GM21717 (cell line): ENCODE data around the gene PER1.

Experiments
- ATAC-seq: cut with Tn5 transposase; IDR thresholded peaks from one replicate; pipeline ENCODE4 v1.9.1; 2021; ENCODE audit warnings: mild to moderate bottlenecking, moderate library complexity; ENCODE audit not compliant: unreplicated experiment

Gene PER1

DNA sequence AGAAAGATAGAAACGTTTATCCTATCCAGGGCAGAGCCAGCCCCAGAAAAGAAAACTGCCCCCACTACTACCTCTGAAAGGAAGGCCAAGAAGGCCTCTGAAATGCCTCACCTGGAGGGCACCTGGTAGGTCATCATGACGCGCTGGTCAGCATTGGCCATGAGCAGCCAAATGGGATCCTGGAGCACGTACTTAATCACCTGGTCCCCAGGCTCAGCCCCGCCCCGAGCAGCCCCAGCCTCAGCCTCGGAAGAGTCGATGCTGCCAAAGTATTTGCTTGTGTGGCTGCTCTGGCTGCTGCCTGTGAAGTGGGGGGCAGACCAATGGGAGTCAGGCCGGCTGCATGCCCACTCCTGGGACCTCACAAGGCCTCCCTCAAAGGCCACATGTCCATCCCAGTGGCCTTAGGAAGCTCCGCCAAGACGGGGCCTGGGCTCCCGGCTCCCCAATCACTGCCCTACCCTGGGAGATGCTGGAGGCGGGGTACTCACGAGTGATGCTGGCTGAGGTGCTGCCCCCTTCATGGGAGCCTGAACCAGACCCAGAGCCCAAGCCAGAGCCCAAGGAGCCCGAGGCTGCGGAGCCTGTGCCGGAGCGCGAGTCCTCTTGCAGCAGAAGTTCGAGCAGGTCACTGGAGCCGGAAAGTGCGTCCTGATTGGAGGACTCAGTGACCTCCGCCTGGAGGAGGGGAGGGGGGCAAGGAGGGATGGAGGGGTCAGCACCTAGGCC lies 9.9 kb downstream of the PER1 start:
- ATAC-seq = no peak

DNA sequence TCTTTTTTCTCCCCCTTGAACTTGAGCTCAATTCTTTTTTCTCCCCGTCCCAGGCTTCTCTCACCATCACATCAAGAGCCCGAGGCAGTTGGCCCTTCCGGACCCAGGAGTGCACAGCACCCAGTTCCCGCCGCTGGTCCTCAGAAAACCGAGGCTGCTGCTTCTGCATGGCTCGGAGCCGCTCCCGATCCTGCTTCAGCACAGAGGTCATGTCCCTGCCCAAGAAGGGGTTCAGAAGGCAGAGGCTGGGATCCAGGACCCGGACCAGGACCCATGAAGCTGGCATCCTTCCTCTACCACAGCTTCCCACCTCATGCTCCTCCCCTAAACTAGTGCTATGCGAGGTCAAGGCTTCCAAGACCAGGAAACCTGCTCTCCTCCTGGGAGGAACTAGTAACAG lies 10.5 kb downstream of the PER1 start:
- no peak for ATAC-seq

DNA sequence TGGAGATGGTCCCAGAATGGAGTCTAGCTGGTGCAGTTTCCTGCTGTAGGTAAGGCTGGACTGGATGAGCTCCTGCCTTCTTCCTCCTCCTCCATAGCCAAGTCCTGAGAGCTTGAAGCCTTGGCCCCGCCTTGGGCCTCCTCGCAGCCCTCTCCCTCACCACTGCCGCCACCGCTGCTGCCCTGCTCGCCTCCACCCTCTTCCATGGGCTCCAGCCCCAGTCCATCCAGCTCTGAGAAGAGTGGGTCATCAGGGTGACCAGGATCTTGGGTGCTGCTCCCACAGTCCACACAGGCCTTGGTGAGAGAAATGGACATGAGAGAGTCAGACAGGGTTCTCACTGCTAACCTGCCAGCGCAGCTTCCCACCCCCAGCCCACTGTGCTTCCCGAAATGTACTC lies 11.2 kb downstream of the PER1 start:
- ATAC-seq = no peak

DNA sequence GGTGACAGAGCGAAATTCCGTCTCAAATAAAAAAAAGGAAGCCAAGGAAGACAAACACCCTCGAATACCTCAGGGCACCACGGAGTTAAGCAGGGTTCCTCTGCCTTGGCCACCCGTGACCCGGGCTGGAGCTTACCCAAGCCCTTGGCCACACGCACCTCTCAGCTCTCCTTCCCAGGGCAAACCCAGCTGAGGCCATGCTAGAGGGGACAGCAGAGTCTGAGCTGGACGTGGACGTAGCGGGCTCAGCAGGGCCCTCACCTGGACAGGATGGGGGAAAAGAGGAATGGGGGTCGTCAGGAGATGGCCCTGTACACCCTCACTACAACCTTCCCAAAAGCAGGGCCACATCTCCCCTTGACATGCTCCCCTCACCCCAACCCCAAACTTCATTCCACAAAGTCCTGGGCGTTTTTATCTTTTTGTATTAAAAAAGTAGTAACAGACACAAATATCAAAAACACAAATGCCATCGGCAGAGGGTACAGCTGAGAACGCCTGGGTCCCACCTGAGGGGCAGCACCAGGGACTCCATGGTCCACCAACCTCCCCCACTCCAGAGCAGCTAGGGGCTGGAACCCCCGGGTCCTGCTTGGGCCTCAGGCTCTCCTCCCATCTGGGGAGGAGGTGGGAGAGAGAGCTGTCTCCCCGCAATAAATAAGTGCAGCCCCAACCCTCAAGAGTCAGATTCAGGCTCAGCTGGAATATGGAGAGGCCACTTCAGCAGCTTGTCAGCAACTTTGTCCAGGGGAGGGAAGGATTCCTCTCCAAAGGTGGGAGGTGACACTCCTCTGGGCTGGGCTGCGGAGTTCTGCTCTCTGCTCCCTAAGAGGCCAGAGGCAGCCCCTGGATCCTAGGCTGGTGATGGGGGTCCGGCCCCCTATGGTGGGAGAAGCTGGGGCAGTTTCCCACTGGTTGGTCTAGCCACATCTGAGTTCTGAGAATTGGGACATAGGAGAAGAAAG lies 11.9 kb downstream of the PER1 start:
- no peak for ATAC-seq

DNA sequence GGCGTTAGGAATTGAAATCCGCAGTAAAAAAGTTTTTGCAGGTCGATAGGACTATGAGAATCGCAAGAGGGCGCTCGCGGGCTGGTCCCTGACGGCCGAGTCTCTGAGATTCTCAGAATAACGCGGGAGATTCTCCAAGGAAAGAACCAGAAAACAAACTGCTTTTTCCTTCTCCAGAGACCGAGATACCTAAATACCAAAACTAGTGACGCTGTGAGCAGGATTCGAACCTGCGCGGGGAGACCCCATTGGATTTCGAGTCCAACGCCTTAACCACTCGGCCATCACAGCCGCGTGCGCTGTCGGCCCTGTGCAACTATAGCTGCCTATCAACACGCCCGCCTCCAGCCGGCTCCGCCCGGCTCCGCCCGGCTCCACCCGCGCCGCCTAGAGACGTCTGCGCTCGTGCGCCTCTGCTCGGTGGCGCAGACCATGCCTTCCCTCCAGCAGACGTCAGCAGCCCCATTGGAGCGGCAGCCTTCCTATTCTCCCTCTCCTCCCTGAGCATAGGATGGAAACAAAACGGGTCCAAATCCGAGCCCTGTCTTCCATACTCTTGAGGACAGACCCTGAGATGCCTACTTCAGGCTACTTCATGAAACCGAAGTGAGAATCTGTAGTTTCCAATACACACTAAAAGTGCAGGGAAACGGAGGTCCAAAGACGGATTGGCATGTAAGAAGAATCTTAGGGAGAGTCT lies 13.4 kb downstream of the PER1 start:
- peak; percentile 62 for ATAC-seq

DNA sequence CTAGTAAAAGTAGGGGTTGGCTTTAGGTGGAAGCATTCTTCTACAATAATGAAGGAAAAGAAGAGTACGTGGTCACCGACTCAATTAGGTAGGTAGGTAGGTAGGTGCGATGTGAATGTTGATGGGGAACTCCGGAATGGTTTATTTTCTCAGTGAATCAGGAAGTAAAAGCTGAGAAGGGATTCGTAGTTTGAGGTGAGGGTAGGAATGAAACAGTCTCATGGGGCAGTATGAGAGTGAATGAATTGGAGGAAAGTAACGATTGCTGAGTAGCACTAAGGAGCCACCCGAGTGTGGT lies 13.9 kb downstream of the PER1 start:
- ATAC-seq = no peak

DNA sequence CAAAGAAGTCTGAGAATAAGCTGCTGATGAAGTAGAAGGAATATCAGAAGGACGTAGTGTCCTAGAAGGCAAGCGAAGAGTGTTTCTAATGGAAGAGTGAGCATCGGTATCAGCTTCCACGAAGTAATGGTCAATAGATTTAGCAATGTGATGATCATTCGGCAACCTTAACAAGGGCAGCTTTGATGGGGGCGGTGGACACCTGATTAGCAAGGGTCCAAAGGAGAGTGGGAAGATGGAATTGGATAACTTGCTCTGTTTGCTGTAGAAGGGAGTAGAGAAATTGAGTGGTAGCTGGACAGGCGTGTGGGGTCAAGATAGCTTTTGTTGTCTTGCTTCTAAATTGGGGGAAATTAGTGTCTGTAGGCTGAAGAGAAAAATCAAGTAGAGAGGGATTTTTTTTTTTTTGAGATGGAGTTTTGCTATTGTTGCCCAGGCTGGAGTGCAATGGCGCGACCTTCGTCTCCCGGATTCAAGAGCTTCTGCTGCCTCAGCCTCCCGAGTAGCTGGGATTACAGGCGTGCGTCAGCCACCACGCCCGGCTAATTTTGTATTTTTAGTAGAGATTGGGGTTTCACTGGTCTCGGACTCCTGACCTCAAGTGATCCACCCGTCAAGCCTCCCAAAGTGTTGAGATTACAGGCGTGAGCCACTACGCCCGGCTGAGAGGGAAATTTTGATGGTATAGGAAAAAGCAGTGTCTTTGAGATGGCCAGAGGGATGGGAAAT lies 14.4 kb downstream of the PER1 start:
- ATAC-seq = no peak

DNA sequence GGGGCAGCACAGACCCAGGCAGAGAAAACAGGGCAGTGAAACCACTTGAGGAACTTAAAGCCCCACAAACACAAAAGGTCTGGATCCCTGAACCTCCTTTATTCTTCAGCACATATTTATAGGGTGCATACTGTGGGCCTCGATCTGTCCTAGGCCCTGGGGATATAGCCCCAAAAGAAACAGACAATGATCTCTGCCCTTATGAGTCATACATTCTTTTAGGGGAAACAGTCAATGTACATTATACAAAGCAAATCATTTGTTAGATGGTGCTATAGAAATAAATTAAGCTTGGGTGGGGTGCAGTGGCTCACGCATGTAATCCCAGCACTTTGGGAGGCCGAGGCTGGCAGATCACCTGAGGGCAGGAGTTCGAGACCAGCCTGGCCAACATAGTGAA lies 18.3 kb downstream of the PER1 start:
- ATAC-seq = no peak

DNA sequence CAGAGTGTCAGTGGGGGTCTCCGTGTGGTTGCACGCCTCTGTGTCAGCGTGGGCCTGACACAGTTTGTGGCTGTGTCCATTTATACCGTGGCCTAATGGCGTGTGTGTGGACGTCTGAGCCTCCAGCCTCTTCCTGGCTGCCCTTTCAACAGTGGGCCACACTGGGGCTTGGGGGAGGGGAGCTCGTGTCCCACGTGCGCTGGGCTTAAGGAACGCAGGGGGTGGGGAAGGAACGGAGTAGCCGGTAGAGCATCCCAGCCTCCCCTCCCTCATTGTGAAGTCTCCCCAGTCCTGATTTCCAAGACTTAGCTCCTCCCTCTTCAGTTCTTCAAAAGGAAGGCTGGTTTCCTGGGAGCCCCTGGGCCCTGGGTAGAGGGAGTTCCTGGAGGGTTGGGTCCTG lies 18.8 kb downstream of the PER1 start:
- ATAC-seq = no peak

DNA sequence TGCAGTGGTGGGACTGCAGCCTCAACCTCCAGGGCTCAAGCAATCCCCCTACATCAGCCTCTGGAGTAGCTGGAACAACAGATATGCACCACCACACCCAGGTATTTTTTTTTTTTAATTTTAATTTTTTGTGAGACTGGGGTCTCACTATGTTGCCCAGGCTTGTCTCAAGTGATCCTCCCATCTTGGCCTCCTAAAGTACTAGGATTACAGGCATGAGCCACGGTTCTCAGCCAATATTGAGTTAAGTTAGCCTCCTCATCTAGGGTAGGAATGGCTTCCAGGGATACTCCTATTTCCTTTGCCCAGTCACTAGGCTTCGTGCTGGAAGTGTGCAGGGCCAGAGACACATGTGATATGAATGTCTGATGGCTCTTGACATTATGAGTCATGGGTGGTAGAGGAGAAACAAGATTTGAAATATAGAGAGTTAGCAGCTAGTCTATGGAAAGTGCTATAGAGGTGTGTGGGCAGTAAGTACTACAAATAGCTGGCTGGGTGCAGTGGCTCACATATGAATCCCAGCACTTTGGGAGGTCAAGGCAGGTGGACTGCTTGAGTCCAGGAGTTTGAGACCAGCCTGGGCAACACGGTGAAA lies 20.3 kb downstream of the PER1 start:
- ATAC-seq = no peak

DNA sequence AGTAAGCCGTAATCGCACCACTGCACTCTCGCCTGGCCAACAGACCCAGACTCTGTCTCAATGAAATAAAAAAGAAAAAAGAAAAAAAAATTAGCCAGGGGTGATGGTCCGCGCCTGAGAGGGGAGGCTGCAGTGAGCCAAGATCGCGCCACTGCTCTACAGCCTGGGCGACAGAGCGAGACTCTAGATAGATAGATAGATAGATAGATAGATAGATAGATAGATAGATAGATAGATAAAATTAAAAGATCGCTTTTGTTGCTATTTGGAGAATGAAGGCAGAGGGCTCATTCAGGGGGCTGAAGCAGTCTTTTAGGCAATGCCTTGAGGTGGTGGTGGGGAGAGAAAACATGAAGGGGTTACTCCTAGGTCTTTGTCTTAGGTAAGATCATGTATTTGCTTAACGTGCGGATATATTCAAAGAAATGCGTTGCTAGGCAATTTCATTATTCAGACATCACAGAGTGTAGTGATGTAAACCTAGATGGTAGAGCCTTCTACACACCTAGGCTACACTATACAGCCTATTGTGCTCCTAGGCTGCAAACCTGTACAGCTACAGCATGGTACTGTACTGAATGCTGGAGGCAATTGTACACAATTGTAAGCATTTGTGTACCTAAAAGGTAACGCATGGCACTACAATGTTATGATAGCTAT lies 23.9 kb downstream of the PER1 start:
- no peak for ATAC-seq

DNA sequence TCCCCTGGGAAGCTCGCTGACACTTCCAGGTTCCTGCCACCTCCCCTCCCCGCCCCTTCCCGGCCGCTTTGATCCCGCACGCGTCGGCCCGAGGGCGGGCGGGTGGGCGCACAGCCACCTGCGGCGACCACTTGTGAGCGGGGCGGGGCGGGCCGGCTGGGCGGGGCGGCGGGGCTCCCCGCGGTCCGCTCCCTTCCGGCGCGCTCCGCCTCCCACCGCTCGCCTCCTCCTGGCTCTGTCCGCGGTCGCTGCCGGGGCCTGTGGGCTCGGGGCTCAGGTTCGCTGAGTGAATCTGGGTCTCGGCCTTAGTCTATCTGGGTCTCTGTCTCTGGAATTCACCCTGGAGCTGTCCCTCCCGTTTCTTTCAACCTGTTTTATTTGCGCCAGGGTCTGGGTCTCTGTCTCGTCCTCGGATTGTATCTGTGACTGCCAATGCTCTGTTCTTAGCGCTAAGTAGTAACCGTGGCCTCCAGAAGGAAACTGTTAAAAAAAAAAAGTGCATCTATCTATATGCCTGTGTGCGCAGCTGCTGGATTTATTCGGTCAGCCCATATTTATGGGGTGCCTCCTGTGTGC lies 25.6 kb downstream of the PER1 start:
- ATAC-seq = no peak

DNA sequence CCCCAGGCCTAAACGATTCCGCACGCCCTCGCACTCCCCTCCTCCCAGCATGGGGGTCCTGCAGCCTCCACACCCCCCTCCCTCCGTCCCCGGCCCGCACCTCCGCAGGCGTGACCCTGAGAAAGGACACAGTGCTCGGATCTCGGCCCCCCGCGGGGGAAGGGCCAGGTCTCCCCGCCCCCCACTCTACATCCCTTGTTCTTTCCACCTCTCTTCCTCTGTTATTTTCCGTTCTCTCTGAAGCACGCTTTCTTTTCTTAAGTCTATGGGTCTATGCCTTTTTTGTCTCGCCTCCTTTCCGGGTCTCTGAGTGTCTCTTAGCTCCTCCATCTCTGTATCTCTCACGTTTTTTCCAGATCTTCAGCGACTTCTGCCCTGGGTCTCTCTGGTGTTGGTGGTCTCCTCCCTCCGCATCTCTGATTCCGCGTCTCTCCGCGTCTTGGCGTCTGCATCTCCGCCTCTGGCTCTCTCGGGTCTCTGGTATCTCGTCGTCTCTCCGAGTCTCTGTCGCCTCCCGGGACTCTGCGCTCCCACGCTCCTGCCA lies 26.2 kb downstream of the PER1 start:
- no peak for ATAC-seq

DNA sequence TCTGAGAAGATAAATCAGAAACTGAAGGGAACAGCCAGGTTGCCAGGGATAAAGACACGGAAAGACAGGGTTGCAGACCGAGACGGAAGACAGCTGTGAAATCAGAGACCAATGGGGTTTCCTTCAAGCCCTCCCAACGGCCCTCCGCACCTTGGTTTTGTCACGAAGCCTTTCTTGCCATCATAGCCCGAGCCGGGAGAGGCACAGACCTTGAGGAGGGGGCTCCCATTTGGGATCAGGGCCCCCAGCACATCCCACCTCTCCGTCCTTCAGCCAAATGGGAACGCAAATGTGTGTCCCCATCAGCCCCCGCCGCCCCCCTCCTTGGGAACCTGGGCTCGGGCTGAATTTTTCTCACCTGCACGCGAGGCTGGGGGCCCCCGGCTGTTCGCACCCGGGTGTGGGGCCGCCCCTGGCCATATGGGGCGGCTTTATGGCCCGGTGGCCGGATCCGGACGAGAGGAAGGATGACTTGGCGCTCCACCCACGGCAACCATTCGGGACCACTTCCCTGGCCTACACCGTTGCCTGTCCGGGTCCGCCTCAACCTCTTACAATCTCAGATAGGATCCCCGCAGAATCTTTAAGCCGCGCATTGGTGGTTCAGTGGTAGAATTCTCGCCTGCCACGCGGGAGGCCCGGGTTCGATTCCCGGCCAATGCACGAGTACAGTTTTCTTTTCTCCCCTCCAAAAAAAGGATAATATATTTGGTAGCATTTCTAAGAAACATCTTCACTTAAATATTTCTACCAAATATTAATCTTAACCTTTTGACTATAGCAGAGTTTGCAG lies 26.9 kb downstream of the PER1 start:
- ATAC-seq = no peak

DNA sequence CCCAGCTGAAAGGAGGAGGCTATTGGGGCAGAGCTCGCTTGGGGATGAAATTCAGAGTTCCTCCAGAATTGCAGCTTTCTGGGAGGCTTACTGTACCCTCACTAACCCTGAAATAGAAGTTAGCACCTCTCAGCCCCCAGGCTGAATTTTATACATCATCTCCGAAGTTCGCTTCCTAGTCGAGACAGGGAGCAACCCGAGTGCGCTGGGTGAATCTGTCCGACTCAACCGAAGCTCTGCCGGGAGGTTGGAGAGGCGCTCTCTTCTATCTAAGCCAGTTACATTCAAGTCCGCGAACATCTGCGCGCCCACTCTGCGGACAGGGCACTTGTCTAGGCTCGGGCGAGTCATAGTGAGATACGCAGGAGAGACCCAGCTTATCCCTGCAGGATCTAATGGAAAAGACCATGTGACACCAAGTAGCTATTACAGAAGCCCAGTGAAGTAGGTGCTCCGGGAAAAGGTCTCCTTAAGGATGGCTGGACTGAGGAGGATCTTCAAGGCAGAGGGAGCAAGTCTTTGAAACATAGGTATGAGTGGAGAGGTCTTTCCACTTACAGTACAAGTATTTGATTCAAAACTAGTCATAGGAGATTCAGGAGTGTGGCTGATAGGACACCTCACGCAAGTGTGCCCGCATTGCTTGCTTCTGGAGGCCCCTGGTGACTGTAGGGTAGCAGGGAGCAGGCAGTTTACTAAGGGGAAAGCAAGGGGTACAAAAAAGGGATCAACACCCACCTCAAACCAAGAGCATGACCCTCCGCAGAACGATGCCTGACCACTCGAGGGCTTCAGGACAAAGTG lies 27.7 kb downstream of the PER1 start:
- ATAC-seq = no peak

DNA sequence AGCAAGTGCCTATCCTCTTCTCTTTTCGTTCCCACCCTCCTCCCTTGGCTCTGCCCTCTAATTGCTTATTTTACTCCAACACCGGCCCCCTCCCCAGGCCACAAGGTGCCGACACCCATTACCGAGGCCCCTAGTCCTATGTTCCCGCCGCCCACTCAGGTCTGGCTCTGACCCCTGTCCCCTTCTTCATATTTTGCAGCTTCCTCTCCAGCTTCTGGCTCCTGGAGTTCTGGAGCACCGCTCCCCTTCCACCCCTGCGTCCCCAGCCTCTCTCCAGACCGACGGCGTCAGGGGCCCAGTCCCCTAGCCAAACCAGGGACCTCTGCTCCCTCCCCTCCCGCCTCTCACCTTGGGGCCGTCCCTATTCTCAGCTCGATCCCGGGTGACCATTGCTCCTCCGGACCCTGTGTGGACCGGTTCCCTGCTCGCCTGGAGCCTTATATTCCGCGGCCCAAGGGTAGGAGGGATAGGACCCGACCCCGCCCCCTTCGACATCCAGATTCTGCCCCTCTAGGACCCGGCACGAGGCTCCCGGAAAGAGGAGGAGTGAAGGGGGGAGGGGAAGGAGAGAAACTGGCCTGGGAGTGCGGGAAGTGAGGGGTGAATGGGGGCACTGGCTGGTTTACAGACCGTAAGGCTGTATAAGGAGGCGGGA lies 28.4 kb downstream of the PER1 start, which contains the start of gene HES7:
Gene HES7, minus strand, starts transcription at position 412 of the 655 bp plus-strand sequence. Its CDS starts 22 bp downstream, at position 390.
- ATAC-seq = no peak
